K562 treated with DMSO at 1 percent for 48 hours (cell line): ENCODE measurements around the gene CD300H. TPM values are rescaled to one million over a fixed set of nuclear protein-coding genes. Genes with fewer than 3 reads are reported as not detected.

Experiments
- total RNA-seq: library from RNA; unstranded; fragments of 300-600 nt; gene quantifications from 2 replicates; pipeline ENCODE4 v1.2.3, GENCODE V29; 2022; ENCODE audit warnings: low replicate concordance; ENCODE audit errors: extremely low read depth

CD300H gene
- not detected in 2 replicates for total RNA-seq

GRCh38 chr17:74567397-74567796, at the start of gene CD300H:
Gene CD300H (minus strand): TSS chr17:74567509.

GRCh38 chr17:74592087-74592990, 25.0 kb upstream of the CD300H start, which contains the start of gene CD300LD:
Gene CD300LD (minus strand): TSS chr17:74592283. CDS start chr17:74592202, 81 bp downstream.

GRCh38 chr17:74545843-74546230, 21.5 kb downstream of the CD300H start, which contains the start of gene CD300C:
Gene CD300C (minus strand): TSS chr17:74546115. CDS start chr17:74545782, 333 bp downstream.

GRCh38 chr17:74531231-74531761, 36.0 kb downstream of the CD300H start, which contains the start of gene CD300LB:
Gene CD300LB (minus strand): TSS chr17:74531475. CDS start chr17:74531350, 125 bp downstream.

Other genes starting within 250 kb of the CD300H start
- gene KIF19, start 241.3 kb downstream of the CD300H start, total RNA-seq: not detected in 2 replicates
- not detected in 2 replicates for gene BTBD17, start 205.6 kb downstream of the CD300H start, total RNA-seq
- gene GPR142, start 200.0 kb downstream of the CD300H start, total RNA-seq: not detected in 2 replicates
- not detected in 2 replicates for gene GPRC5C, start 135.4 kb downstream of the CD300H start, total RNA-seq
- gene CD300A, start 100.9 kb downstream of the CD300H start, total RNA-seq: not detected in 2 replicates
- not detected in 2 replicates for gene CD300LB, start 36.0 kb downstream of the CD300H start, total RNA-seq
- not detected in 2 replicates for gene CD300C, start 21.4 kb downstream of the CD300H start, total RNA-seq
- not detected in 2 replicates for gene CD300LD, start 24.8 kb upstream of the CD300H start, total RNA-seq
- not detected in 2 replicates for gene CD300E, start 56.2 kb upstream of the CD300H start, total RNA-seq
- gene CD300LF, start 145.4 kb upstream of the CD300H start, total RNA-seq: not detected in 2 replicates
- gene RAB37, start 169.7 kb upstream of the CD300H start, total RNA-seq: not detected in 2 replicates
- not detected in 2 replicates for gene NHERF1, start 181.1 kb upstream of the CD300H start, total RNA-seq
- gene NAT9, start 208.8 kb upstream of the CD300H start, total RNA-seq: not detected in 2 replicates